ENCODE data around the gene CEP350. TPM values are rescaled to one million over a fixed set of nuclear protein-coding genes. Genes with fewer than 3 reads are reported as not detected.

CEP350 gene
- total RNA-seq, 2 donors from 2014 or later: 41.5 to 55.4 TPM

- no peaks in the 10 kb centered on the region for H3K9me3 ChIP-seq
- no peaks in the 10 kb centered on the region for H3K36me3 ChIP-seq (replicated peaks in 1 of 2; ENCODE audit: insufficient read depth in 1 of 2, low read depth in 2 of 2)
- ATAC-seq (no peak), DNase-seq (no peak)
- H3K4me1 ChIP-seq: peaks cover 8% of the 10 kb centered on the region
- intact Hi-C loops (cut with DNase I): no loop called here
- H3K27me3 ChIP-seq: no peaks in the 10 kb centered on the region
- TF ChIP-seq POLR2A (IDR thresholded peaks at IDR 0.05) (no peak), CTCF (IDR thresholded peaks at IDR 0.05) (no peak)
- no peak overlapping the region for H3K27ac ChIP-seq
- no peak overlapping the region for H3K4me3 ChIP-seq
These were observed 16.8 kb upstream of the CEP350 start for GRCh38 chr1:179937668-179938254.

- Histone ChIP-seq H3K9me3 (no peaks in the 10 kb centered on the region), H3K27ac (no peak overlapping the region), H3K27me3 (no peaks in the 10 kb centered on the region), H3K4me1 (peaks cover 8% of the 10 kb centered on the region), H3K36me3 (replicated peaks in 1 of 2; ENCODE audit: insufficient read depth in 1 of 2, low read depth in 2 of 2) (no peaks in the 10 kb centered on the region), H3K4me3 (no peak overlapping the region)
- no peak for DNase-seq
- WGBS, 2 donors: 24 to 34% methylated on average over 2 of the region's 2 CpGs
- ATAC-seq: no peak
- TF ChIP-seq POLR2A (IDR thresholded peaks at IDR 0.05) (no peak), CTCF (IDR thresholded peaks at IDR 0.05) (no peak)
- intact Hi-C loops (cut with DNase I): no loop called here
These were observed 15.9 kb upstream of the CEP350 start for GRCh38 chr1:179938752-179939151.

DNA sequence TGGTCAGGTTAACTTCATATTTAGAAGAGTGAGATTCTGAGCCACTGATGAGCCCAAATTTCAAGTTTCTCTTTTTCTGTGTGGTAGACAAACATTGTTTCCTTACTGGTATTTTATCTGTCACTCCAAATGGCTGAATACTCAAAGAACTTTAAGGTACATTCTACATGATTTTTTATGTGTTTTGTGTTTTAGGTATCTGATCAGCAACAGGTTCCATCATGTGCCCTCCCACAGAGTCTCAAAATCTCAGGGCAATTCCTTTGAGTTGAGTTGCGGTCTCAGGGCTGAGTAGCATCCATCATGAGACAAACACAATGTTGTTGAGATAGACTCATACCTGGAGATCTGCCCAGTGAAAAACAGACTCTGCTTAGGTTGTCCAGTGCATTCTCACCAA is 14.7 kb upstream of the CEP350 start:
- H3K4me3 ChIP-seq: no peak overlapping the region
- ATAC-seq: no peak
- H3K27me3 ChIP-seq: no peaks in the 10 kb centered on the region

DNA sequence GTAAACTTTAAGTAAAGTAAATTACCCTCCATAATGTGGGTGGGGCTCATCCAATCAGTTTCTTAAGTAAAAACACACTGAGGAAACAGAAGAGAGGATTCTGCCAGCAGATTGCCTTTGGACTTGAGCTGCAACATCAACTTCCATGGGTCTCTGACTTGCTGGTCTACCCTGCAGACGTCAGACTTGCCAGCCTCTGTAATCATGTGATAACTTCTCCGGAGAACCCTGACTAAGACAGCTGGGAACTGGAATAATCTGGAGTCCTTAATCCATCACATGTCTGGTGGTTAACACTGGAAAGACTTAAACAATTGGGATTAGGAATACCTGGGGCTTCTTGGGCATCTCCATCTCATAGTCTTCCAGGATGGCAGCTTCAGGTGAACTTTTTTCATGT is 13.2 kb upstream of the CEP350 start:
- TF ChIP-seq POLR2A (IDR thresholded peaks at IDR 0.05): no peak
- TF ChIP-seq CTCF (IDR thresholded peaks at IDR 0.05): no peak
- DNase-seq (no peak), ATAC-seq (no peak)
- H3K4me1 ChIP-seq: peaks cover 8% of the 10 kb centered on the region
- no peak overlapping the region for H3K27ac ChIP-seq
- H3K36me3 ChIP-seq (replicated peaks in 1 of 2; ENCODE audit: insufficient read depth in 1 of 2, low read depth in 2 of 2): no peaks in the 10 kb centered on the region
- intact Hi-C loops (cut with DNase I): no loop called here
- 29 to 51% methylated on average over 1 to 2 of the region's 2 CpGs for WGBS, 2 donors
- H3K4me3 ChIP-seq: no peak overlapping the region
- H3K27me3 ChIP-seq: no peaks in the 10 kb centered on the region
- H3K9me3 ChIP-seq: no peaks in the 10 kb centered on the region

More for the DNA sequence above, 14.7 kb upstream of the CEP350 start:
- Histone ChIP-seq H3K9me3 (no peaks in the 10 kb centered on the region), H3K4me1 (peaks cover 8% of the 10 kb centered on the region), H3K36me3 (replicated peaks in 1 of 2; ENCODE audit: insufficient read depth in 1 of 2, low read depth in 2 of 2) (no peaks in the 10 kb centered on the region), H3K27ac (no peak overlapping the region)
- WGBS, 2 donors: 95 to 100% methylated on average over 1 of the region's 1 CpG
- intact Hi-C loops (cut with DNase I): no loop called here
- no peak for DNase-seq
- TF ChIP-seq POLR2A (IDR thresholded peaks at IDR 0.05) (no peak), CTCF (IDR thresholded peaks at IDR 0.05) (no peak)

DNA sequence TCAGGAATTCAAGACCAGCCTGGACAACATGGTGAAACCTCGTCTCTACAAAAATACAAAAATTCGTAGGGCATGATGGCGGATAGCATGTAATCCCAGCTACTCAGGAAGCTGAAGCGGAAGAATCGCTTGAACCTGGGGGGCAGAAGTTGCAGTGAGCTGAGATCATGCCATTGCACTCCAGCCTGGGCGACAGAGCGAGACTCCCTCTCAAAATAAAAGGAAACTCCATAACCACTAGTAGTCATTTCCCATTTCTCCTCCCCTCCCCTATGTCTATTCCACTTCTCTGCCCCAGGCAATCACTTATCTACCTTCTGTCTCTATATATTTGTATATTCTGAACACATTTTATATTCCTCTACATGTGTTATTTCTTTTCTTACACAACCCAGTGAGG is 4.0 kb upstream of the CEP350 start:
- 77 to 94% methylated on average over 7 of the region's 7 CpGs for WGBS, 2 donors
- ATAC-seq (no peak), DNase-seq (no peak)
- Histone ChIP-seq H3K4me1 (no peaks in the 10 kb centered on the region), H3K36me3 (replicated peaks in 1 of 2; ENCODE audit: insufficient read depth in 1 of 2, low read depth in 2 of 2) (no peaks in the 10 kb centered on the region), H3K27ac (no peak overlapping the region), H3K9me3 (no peaks in the 10 kb centered on the region), H3K27me3 (no peaks in the 10 kb centered on the region), H3K4me3 (no peak overlapping the region)
- intact Hi-C loops (cut with DNase I): no loop called here
- TF ChIP-seq POLR2A (IDR thresholded peaks at IDR 0.05) (no peak), CTCF (IDR thresholded peaks at IDR 0.05) (no peak)

All from body of pancreas (tissue), 4 donors.